HK-2 (cell line): ENCODE data around the gene VWA5A.

ENCODE experiments used
- DNase-seq: peaks from one replicate; pipeline ENCODE4 v3.0.0-alpha.2; 2018; ENCODE audit not compliant: unreplicated experiment

VWA5A gene

DNA sequence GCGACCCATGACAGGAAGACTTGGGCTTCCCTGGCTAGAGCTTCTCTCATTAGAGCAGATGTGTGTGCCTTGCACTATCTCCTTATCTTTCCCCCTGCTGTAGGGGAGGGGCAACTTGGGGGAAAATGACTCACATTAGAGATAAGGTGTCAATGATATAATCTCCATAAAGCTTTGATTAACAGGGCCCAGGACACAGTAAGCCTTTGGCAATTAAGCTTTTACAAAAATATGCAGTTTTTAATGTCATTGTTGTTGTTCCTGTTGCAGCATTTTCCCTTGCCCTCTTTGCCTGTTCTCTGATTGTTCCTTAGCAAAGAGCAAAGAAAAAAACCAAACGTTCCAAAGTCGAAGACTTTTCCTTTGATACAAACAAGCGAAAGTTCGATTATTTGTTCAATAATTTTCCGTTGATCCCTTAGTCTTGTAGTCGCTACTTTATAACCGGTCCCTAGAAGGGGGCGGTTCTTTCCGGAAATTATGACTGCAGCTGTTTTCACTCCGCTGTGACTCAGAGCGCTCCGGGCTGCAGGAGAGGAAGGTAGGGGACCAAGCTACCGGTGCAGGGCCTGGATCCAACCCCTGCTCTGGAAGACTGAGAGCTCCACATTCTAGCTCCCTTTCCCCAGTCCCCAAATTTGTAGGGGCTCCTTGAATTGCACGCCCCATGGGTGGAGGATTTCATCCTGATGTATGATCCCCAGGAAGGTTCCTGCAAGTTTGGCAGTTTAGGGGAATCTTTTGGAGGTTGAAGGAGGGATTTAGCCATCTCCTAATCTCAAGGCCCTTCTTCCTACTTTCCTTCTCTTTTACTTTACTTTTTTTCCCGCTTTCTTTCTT lies at the start of gene VWA5A:
Gene VWA5A, plus strand, starts transcription at position 509 of the 840 bp plus-strand sequence. CDS start 2,062 bp downstream, outside the sequence.
- peak; percentile 49 for DNase-seq

DNA sequence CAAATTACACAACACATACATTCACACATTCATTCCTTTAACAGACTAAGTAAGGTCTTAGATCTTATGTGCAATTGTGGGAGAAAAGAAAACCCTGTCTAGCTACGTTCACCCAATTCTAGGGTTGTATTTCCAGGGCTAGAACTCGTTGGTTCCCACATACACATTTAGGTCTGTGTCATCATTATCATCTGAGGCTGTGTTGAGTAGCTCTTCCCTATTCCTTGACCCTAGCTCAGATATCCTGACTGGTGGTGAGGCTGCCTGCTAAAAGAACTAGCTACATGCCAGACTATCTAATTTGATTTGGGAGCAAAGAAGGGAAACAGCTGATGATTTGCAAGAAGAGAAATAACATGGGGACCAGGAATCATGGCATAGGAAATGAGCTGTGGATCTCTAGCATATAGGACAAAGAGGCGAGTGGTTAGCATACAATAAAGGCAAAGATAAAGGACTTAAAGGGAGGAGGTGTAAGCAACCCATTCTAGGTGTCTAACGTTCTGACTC lies 46.6 kb upstream of the VWA5A start:
- no peak for DNase-seq

DNA sequence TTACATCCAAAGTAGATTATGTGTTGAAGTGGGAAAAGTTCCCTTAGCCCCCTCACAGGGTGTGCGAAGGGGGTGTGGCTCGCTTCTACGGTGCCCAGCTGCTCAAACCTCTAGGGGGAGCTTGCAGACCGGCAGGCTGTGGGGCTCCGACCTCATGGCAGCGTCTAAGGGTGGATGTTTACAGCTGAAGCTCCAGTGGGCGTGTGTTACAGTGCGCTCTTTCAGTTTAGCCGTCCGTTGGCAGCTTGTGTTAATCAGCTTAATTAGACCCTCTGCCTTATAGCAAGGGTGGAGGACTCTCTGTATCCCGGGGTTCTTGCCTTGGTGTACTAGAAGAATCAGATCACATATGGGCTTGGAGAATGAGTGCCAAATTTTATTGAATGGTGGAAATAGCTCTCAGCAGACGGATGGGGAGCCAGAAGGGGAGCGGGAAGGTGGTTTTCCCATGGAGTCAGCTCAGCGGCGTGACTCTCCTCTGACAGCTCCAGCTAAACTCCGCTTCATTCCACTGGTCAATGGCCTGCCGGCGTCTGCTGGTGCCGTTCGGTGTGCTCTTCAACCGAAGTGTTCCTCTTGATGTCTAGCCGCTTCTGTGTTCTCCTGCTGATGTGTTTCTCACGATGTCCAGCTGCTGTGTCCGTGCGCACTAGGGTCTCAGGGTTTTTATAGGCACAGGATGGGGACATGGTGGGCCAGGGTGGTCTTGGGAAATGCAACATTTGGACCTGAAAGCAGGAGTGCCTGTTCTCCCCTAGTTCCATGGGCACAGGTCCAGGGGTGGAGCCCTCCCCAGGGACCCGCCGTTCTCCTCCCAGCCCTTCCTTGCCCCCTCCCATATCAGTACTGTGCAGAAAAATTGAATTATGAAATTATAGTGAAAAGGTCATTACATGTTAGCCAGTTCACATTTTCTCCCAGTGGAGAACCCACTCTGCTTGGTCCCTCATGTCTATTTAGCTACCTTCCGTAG lies 45.5 kb upstream of the VWA5A start:
- peak; percentile 39 for DNase-seq

- DNase-seq: peak; percentile 42
Measured at GRCh38 chr11:124070915-124071622, 44.2 kb upstream of the VWA5A start.

GRCh38 chr11:124071623-124071948 lies 43.7 kb upstream of the VWA5A start:
- DNase-seq: no peak

DNA sequence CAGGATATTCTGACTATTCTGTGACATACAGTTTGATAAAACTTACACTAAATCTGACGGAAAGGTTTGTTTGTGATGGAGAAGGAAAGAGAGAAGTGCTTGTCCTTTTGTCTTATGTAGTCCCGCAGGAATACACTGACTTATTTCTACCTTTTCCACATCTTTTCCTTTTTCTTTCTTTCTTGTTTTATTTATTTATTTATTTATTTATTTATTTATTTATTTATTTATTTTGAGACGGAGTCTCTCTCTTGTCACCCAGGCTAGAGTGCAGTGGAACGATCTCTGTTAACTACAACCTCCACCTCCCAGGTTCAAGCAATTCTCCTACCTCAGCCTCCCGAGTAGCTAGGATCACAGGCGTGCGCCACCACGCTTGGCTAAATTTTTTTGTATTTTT lies 43.1 kb upstream of the VWA5A start:
- DNase-seq: no peak

DNA sequence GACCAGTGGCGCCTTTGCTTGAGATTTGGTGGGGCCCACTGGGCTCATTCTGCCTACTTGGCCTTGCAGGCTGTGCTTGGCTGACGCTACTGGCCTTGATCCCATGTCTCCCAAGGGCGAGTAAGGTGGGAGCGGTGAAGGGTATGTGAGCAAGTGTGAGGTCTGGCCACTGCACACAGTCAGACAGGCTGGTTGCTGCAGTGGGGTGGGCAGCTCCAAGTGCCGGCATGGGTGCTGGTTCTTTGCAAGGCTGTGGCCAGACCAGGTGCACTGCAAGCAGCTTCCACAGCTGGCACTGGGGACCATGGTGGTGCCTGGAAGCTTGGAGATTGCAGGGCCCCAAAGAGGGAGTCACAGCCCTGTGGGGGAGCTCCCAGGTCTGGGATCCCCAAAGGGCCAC lies 40.7 kb upstream of the VWA5A start:
- no peak for DNase-seq

GRCh38 chr11:124075492-124075840 lies 39.8 kb upstream of the VWA5A start:
- DNase-seq: no peak

DNA sequence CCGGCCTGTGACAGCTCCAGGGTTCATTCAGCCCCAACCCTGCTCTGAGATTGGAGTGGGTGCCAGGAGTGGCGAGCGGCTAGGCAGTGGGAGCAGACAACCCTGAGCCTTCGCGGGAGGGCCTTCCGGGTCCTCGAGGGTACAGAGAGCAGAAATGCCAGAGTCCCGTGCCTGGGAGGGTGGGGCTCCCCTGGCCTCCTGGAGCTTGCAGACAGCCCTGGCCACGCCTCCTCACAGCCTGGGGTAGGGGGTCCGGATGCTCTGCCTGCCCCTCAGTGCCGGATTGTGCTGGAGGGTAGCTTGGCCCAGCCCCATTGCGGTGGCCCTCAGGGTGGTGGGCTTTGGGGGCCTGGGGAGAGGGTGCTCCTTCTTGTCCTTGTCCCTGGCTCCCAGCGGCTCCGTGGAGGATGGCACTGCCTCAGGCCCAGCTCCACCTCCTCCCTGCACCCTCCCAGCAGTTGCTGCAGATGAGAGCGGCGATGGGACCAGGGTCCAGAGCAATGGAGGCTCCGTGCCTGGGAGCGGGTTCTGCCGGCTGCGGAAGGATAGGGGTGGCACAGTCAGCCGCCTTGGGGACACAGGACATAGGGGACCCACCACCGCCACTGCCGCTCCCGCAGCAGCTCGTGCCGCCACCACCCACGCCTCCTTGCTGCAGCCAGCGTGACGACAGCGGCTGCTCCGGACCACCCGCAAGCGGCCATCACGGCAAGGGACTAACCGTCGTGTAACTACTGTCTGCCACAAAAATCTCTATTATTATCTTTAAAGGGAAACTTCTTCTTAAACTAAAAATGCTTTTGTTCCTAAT lies 39.2 kb upstream of the VWA5A start:
- DNase-seq: no peak

DNA sequence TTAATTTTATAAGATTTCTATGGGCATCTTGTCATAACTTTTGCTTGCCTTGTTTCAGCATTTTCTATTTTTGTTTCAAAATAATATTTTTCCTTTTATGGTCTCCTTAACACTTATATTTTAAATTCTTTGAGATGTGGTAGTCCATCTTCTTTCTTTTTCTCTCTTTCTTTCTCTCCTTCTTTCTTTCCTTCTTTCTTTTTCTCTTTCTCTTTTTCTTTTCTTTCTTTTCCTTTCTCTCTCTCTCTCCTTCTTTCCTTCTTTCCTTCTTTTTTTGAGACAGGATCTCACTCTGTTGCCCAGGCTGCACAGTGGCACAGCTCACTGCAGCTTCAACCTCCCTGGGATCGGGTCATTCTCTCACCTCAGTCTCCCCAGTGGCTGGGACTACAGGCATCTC lies 38.0 kb upstream of the VWA5A start:
- DNase-seq: no peak

DNA sequence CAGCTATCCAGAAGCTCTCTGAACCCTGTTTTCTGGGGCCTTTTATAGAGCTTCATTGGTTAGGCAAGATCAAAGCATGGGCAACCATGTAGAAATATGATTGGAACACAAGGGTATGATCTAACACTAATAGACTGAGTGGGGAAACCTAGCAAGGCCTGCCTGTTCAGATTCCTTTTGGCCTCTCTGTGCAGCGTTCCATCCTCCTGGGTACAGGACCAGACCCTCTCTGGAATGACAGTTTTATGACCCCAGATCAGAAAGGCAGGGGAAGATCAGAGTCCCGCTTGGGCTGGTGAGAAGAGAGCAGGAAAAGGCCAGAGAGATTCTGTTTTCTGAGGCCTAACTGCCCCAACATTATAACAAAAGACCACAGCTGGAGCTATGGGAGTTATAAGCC lies 36.7 kb upstream of the VWA5A start:
- DNase-seq: no peak

- no peak for DNase-seq
Measured at GRCh38 chr11:124079631-124080326, 35.5 kb upstream of the VWA5A start.

DNA sequence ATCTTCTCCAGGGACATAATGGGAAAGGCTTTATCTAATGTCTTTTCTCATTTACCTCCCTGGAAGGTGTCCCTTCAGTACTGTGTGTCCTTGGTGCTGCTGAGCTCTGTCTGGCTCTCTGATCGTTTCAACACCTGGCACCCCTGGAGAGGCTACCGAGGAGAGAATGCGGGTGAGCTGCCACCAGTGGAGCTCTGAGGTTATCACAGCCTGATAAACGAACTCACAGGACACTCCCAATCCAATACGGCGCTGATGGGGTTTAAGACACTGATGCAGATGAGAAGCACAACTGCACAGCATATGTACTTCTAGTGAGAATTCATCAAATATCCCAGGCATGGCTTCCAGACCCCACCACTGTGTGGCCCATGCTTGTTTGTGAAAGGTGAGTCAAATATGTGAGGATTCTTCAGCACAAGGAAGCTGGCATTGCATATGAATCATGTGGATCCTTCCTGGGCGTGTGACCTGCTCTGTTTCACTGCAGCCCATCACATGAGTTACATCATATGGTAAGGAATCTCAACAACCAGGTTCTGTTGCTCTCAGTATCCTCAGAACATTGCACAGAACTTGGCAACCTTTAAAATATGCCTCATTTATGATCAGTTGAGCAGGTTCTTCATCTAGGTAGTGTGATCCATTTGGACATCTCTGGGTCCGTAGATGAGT lies 34.8 kb upstream of the VWA5A start:
- DNase-seq: no peak

DNA sequence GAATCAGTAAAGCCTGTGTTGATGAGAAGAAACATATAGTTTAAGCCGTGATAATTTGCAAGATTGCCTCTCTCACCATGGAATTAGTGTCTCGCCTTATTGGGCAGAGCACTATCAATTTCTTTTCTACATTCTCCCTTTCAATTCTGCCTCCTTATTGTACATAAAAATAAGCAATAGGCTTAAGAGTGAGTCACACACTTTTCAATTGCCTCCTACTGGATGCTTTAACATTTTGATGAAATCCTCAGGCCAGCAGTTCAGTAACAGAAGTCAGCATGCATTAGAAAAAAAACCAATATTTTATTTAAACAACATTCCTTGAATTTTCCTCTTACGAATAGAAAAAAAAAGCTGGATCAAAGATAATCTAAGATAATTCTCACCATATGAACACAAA lies 33.8 kb upstream of the VWA5A start:
- no peak for DNase-seq

- DNase-seq: no peak
Measured at GRCh38 chr11:124082371-124082770, 32.9 kb upstream of the VWA5A start.

DNA sequence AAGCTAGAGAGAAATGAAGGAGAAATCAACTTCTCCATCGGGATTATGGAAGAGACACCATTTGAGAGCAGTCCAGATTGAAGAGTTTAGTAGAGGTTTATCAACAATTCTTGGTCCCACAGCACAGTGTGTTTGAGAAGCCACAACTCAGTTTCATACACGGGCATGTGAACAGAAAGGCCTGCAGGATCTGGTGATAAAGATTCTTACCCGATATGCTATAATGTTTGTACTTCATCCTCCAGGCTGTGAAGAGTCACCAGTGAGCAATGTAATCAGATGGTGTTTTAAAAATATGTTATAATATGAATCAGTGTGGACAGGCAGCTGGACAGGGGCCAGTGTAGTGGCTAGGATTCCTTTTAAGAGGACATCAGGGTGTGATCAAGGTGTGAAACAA lies 29.7 kb upstream of the VWA5A start:
- DNase-seq: no peak

DNA sequence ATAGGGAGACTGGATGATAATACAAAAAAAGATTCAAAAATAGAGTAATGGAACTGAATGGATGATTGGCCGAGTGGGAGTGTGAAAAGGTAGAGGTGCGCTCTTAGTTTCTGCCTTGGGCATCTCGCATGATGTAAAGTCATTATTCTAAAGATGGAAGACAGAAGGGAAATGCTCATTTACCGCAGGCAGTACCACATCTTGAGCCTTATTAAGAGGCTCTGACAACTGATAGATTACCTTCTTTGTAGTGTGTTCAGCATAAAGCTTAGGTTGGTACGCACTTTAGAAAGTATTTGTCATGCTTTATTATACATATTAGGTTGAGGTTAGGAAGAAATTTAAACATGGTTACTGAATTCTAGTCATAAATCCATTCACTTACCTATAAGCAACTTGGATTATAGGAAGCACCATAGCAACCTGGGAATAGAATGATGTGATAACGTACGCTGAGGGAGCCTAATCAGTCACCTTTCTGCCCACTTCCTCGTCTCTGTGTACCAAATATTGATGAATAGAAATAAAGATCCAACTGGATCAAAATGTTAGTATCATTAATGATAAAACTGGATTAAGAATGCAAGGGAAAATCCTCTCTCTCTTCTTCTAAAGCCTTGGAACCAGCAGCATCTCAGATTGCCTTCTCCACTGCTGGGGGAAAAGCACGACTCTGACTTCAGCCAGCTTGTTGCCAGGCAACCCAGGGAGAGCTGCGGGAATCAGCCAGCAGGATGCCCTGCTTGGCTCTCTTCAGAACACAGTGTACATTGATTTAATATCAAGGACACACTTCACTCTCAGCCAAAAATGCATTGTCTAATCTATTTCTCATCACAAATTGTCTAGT lies 29.0 kb upstream of the VWA5A start:
- no peak for DNase-seq

DNA sequence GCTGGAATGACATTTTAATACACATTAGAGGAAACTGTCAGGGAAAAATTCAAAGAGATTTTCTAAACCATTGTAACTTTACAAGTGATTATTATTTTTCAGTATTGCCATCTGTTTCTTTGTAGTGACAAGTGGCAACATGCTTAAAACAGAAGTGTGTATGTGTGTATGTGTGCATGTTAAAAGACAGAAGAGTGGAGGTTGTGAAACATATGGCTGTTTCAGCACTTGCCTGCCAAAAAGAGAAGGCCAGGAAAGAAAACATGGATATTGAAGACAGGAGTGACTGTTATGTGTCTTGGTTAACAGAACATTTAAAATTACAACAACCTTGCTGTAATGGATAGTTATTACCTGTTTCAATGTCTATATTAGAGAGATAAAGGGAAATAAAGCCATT lies 24.3 kb upstream of the VWA5A start:
- no peak for DNase-seq

- no peak for DNase-seq
Measured at GRCh38 chr11:124093330-124093729, 21.9 kb upstream of the VWA5A start.
